Measurements from ENCODE around the gene NTM. TPM values are rescaled to one million over a fixed set of nuclear protein-coding genes. Genes with fewer than 3 reads are reported as not detected.

NTM gene
- total and polyA plus RNA-seq, 2 donors (not counting 3 experiments of a cell fraction or from before 2014, with no cell fraction given), result 1.00 to 1.1 TPM

DNA sequence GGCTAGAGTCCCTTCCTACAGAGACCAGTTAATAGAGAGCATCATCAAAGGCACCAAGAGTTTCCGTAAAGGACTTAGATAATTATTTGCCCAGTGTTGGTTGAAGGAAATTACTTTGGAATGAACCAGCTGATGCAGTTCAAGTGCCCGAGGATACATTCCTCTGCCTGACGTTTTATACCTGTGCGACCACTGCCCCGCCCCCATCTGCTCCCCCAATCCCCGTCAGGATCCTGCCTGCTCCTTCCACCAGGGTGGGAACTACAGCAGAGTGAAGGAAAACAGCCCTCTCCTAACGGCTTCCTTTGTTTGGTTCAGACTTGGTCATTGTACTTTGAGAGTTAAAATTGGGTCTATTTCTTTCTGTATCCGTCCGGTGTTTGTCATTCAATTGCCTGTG is 761.5 kb downstream of the NTM start:
- H3K9ac ChIP-seq (replicated peaks; ENCODE audit: extremely low read depth, insufficient read depth, low read length), result no peak overlapping the region
- no peaks in the 10 kb centered on the region for H3K4me1 ChIP-seq (ENCODE audit: control insufficient read depth, extremely low read depth, insufficient read depth, low read length)
- TF ChIP-seq FOS (IDR thresholded peaks at IDR 0.05; ENCODE audit: borderline replicate concordance, insufficient read depth, low read length) (no peak), EZH2 (IDR thresholded peaks at IDR 0.05; ENCODE audit: borderline replicate concordance, low read depth, low read length, severe bottlenecking) (no peak), MYC (IDR thresholded peaks at IDR 0.05; ENCODE audit: low read depth, low read length) (no peak), CTCF (IDR thresholded peaks at IDR 0.05; ENCODE audit: extremely low read depth in 1 of 2, insufficient read depth in 1 of 2, low read depth in 1 of 2, low read length in 2 of 2) (no peak), GATA2 (IDR thresholded peaks at IDR 0.05; ENCODE audit: insufficient read depth, insufficient read length, low read depth, low read length) (no peak), JUN (IDR thresholded peaks at IDR 0.05; ENCODE audit: borderline replicate concordance, insufficient read depth, insufficient read length, low read depth) (no peak), POLR2A (IDR thresholded peaks at IDR 0.05; ENCODE audit: low read depth, low read length) (no peak), POLR2AphosphoS5 (IDR thresholded peaks at IDR 0.05; ENCODE audit: insufficient read depth, low read depth, low read length) (no peak)
- TF ChIP-seq, protein P1, sequence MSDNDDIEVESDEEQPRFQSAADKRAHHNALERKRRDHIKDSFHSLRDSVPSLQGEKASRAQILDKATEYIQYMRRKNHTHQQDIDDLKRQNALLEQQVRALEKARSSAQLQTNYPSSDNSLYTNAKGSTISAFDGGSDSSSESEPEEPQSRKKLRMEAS (IDR thresholded peaks at IDR 0.05; ENCODE audit: insufficient read depth, insufficient read length), result no peak
- dilution Hi-C loops (cut with MboI; ENCODE audit: extremely low pct_ligation_motif_present, low sequenced_read_pairs), result no loop called here
- no peaks in the 10 kb centered on the region for H3K36me3 ChIP-seq (ENCODE audit: control insufficient read depth in 2 of 2, extremely low read depth in 1 of 2, insufficient read depth in 2 of 2, low read length in 2 of 2)
- H2AFZ ChIP-seq (ENCODE audit: low read depth, low read length), result no peak overlapping the region
- H3K4me3 ChIP-seq (replicated peaks in 1 of 3; ENCODE audit: insufficient read depth in 1 of 3, low read depth in 1 of 3, low read length in 3 of 3), result no peak overlapping the region
- H4K20me1 ChIP-seq (replicated peaks; ENCODE audit: control insufficient read depth, extremely low read depth, insufficient read depth, low read length), result no peaks in the 10 kb centered on the region
- H3K27me3 ChIP-seq (ENCODE audit: control insufficient read depth in 2 of 2, insufficient read depth in 2 of 2, low read length in 2 of 2), result no peaks in the 10 kb centered on the region
- no peak overlapping the region for H3K4me2 ChIP-seq (ENCODE audit: insufficient read depth, low read length)
- FAIRE-seq (no peak), DNase-seq (ENCODE audit: low read depth, low spot score) (no peak)
- CTCF ChIA-PET, result interaction anchor here (0.9 to 1.6 kb wide), 5 partner anchors 12 to 437 kb away, joined by 3 to 7 read pairs (median 4); no protein-coding TSS in a partner anchor
- H3K9me1 ChIP-seq (replicated peaks; ENCODE audit: control insufficient read depth, extremely low read depth, insufficient read depth, low read length), result no peaks in the 10 kb centered on the region
- POLR2A ChIA-PET, result no interaction called here
- no peaks in the 10 kb centered on the region for H3K9me3 ChIP-seq (replicated peaks; ENCODE audit: control insufficient read depth, insufficient read depth, low read length)
- intact Hi-C loops (cut with micrococcal nuclease), result no loop called here
- H3K79me2 ChIP-seq (ENCODE audit: control insufficient read depth, insufficient read depth, low read length), result no peaks in the 10 kb centered on the region
- BruUV-seq (replicated peaks), result no TSS peak
- no peak overlapping the region for H3K27ac ChIP-seq (ENCODE audit: insufficient read depth, low read depth, low read length)

Measured in endothelial cell of umbilical vein (primary cell).